Peyer's patch (tissue), 4 donors: ENCODE data around the gene CD79A.

Source experiments
- POLR2A ChIP-seq, 2 donors: fragments of 450-650 bp; IDR thresholded peaks; one replicate each; pipeline ENCODE4 v1.5.1; 2017; ENCODE audit warnings: antibody characterized with exemption in 2 of 2, mild to moderate bottlenecking in 2 of 2, moderate library complexity in 2 of 2
- TF ChIP-seq, protein P1 (sequence below), 6 experiments: fragments of 450-650 bp in 4 of 6; fragments of 200-600 bp in 2 of 6; sonication (generic) in 1 of 6; IDR thresholded peaks; one replicate each; pipeline ENCODE4 v1.5.1; 2017 to 2019; ENCODE audit warnings: antibody characterized with exemption in 6 of 6, mild to moderate bottlenecking in 3 of 6, moderate library complexity in 1 of 6

DNA sequence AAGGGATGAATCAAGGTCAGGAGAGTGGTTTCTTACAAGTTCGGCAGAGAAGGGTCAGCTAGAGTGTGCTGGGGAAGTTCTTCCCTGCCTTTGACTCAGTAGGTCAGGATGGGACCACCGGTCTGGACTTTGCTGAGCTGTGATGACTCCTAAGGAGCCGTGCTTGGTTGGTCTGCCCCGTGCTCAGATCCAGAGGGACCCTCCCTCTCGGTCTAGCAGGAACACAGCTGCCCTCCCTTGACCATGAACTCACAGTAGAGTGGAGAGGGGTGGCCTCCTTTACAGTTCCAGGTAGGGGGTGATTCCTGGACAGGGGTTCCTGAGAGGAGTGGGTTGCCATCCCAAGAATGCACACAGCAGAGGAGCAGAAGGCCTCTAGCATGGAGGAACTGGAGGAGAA is 12.7 kb upstream of the CD79A start:
- TF ChIP-seq, protein P1, sequence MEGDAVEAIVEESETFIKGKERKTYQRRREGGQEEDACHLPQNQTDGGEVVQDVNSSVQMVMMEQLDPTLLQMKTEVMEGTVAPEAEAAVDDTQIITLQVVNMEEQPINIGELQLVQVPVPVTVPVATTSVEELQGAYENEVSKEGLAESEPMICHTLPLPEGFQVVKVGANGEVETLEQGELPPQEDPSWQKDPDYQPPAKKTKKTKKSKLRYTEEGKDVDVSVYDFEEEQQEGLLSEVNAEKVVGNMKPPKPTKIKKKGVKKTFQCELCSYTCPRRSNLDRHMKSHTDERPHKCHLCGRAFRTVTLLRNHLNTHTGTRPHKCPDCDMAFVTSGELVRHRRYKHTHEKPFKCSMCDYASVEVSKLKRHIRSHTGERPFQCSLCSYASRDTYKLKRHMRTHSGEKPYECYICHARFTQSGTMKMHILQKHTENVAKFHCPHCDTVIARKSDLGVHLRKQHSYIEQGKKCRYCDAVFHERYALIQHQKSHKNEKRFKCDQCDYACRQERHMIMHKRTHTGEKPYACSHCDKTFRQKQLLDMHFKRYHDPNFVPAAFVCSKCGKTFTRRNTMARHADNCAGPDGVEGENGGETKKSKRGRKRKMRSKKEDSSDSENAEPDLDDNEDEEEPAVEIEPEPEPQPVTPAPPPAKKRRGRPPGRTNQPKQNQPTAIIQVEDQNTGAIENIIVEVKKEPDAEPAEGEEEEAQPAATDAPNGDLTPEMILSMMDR (IDR thresholded peaks at IDR 0.05): no peak
- no peak for TF ChIP-seq POLR2A (IDR thresholded peaks at IDR 0.05)
